Lower leg skin (tissue), 4 donors: Measurements from ENCODE around the gene LGR6. TPM values are rescaled to one million over a fixed set of nuclear protein-coding genes. Genes with fewer than 3 reads are reported as not detected.

Experiments
- DNase-seq, 2 donors: peaks; one replicate each; pipeline ENCODE4 v3.0.0-alpha.2; 2019; ENCODE audit warnings: low spot score in 2 of 2
- H3K4me3 ChIP-seq: fragments of 200-600 bp; sonication (generic); 2 replicates; pipeline ENCODE4 v1.5.1; 2017; ENCODE audit warnings: mild to moderate bottlenecking, low read depth; ENCODE audit not compliant: poor library complexity, severe bottlenecking
- CTCF ChIP-seq, 3 donors: fragments of 450-650 bp; IDR thresholded peaks; one replicate each; pipeline ENCODE4 v1.5.1; 2016; ENCODE audit warnings: antibody characterized with exemption in 3 of 3, mild to moderate bottlenecking in 3 of 3, moderate library complexity in 2 of 3
- POLR2A ChIP-seq, 2 donors: fragments of 450-650 bp; IDR thresholded peaks; one replicate each; pipeline ENCODE4 v1.6.1; 2016 to 2017; ENCODE audit warnings: antibody characterized with exemption in 2 of 2, mild to moderate bottlenecking in 1 of 2, moderate library complexity in 1 of 2
- WGBS, 2 donors: methylation state at CpG; one replicate each; pipeline ENCODE4 v1.1.5; 2018; 5-methylcytosine and 5-hydroxymethylcytosine counted together
- intact Hi-C: fragments of 100-400 bp; cut with DNase I; formaldehyde crosslinking; loops from one replicate; pipeline ENCODE4 v1.15.0; 2023; ENCODE audit warnings: low total_unique reads
- total RNA-seq, 4 donors: library from RNA; depleted of rRNA; stranded (reverse); fragments of >200 nt; gene quantifications; one replicate each; pipeline ENCODE4 v1.1.0, GENCODE V29; 2016

The LGR6 gene
- total RNA-seq, 4 donors from 2014 or later = 0.39 to 4.4 (median 1.8) TPM

GRCh38 chr1:202310746-202311145 is 117.1 kb downstream of the LGR6 start:
- TF ChIP-seq POLR2A (IDR thresholded peaks at IDR 0.05) (no peak), CTCF (IDR thresholded peaks at IDR 0.05) (no peak)
- H3K4me3 ChIP-seq = no peak overlapping the region
- peak in 1 of 2 donors; percentile 60 for DNase-seq
- intact Hi-C loops = no loop called here
- WGBS, 2 donors = 95 to 97% methylated on average over 3 of the region's 3 CpGs

DNA sequence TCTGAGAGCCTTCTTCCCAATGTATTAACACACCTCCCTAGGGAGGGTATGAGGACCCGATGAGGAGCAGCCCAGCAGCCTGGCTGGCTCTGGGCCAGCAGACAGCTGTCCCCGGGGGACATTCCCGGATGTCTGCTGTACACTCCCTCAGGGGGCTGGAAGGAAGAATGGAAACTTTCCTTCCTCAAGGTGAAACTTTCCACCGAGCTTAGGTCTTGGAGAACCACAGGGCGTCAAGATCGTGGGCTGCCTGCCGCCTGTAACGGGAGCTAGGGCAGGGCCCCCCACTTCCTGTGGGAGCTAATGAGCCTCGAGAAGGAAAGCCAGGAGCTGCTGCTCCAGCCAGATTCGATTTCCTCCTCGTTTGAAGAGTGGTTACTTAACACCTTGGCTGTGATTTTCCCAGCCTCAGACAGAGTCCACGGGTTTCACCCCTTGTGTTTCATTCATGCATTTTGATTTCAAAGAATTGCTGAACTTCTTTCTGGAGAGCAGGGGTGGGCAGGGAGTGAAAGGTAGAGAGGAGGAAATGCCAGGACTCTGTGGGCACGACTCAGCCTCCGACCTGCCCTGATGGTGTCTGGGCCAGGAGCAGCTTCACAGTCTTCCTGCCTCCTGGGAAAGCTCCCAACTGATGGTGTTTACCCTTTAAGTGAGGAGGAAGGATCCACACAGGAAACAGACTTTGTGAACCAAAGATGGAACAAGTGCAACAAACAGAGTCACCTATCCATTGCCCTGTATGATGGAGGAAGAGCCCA is 118.5 kb downstream of the LGR6 start:
- intact Hi-C loops = no loop called here

GRCh38 chr1:202315576-202316168 is 122.1 kb downstream of the LGR6 start:
- WGBS, 2 donors = 23 to 24% methylated on average over 9 of the region's 9 CpGs
- DNase-seq = peak; percentile 49 to 93

More for the DNA sequence above, 118.5 kb downstream of the LGR6 start:
- DNase-seq = peak in 1 of 2 donors; percentile 64
- TF ChIP-seq POLR2A (IDR thresholded peaks at IDR 0.05) (no peak), CTCF (IDR thresholded peaks at IDR 0.05) (no peak)
- WGBS, 2 donors = 16 to 27% methylated on average over 14 of the region's 14 CpGs
- no peak overlapping the region for H3K4me3 ChIP-seq

DNA sequence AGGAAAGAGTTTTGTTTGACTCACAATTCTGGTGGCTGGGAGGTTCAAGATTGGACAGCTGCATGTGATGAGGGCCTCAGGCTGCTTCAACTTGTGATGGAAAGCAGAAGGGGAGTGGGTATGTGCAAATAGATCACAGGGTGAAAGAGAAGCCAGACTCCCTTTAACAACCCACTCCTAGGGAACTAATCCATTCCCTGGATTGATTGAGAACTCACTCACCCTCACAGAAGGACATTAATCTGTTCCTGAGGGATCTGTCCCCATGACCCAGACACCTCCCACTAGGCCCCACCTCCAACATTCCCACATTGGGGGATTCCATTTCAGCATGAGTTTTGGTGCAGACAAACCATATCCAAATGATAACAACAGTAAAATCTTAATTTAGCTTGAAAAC is 122.6 kb downstream of the LGR6 start:
- no peak overlapping the region for H3K4me3 ChIP-seq
- DNase-seq = peak in 1 of 2 donors; percentile 29
- TF ChIP-seq CTCF (IDR thresholded peaks at IDR 0.05) (no peak), POLR2A (IDR thresholded peaks at IDR 0.05) (no peak)
- intact Hi-C loops = loop anchor here (5.0 kb wide), 1 partner anchor 129 kb away; no protein-coding TSS in a partner anchor

More at GRCh38 chr1:202315576-202316168, 122.1 kb downstream of the LGR6 start:
- no peak overlapping the region for H3K4me3 ChIP-seq
- intact Hi-C loops = loop anchor here (5.0 kb wide), 1 partner anchor 128 kb away; no protein-coding TSS in a partner anchor
- TF ChIP-seq CTCF (IDR thresholded peaks at IDR 0.05) (peak in 1 of 3 donors; percentile 81), POLR2A (IDR thresholded peaks at IDR 0.05) (no peak)

DNA sequence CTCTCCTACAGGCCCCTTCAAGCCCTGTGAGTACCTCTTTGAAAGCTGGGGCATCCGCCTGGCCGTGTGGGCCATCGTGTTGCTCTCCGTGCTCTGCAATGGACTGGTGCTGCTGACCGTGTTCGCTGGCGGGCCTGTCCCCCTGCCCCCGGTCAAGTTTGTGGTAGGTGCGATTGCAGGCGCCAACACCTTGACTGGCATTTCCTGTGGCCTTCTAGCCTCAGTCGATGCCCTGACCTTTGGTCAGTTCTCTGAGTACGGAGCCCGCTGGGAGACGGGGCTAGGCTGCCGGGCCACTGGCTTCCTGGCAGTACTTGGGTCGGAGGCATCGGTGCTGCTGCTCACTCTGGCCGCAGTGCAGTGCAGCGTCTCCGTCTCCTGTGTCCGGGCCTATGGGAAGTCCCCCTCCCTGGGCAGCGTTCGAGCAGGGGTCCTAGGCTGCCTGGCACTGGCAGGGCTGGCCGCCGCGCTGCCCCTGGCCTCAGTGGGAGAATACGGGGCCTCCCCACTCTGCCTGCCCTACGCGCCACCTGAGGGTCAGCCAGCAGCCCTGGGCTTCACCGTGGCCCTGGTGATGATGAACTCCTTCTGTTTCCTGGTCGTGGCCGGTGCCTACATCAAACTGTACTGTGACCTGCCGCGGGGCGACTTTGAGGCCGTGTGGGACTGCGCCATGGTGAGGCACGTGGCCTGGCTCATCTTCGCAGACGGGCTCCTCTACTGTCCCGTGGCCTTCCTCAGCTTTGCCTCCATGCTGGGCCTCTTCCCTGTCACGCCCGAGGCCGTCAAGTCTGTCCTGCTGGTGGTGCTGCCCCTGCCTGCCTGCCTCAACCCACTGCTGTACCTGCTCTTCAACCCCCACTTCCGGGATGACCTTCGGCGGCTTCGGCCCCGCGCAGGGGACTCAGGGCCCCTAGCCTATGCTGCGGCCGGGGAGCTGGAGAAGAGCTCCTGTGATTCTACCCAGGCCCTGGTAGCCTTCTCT is 124.6 kb downstream of the LGR6 start:
- TF ChIP-seq POLR2A (IDR thresholded peaks at IDR 0.05) = no peak
- TF ChIP-seq CTCF (IDR thresholded peaks at IDR 0.05) = no peak
- peak in 1 of 2 donors; percentile 68 for DNase-seq
- H3K4me3 ChIP-seq = no peak overlapping the region
- intact Hi-C loops = loop anchor here (5.0 kb wide), 1 partner anchor 131 kb away; no protein-coding TSS in a partner anchor
- WGBS, 2 donors = 91% methylated on average over 47 to 52 of the region's 52 CpGs
